NCI-H2171 (cell line): ENCODE data around the gene SIVA1.
"Not testable (repeated sequence)": the region's sequence is repeated elsewhere in the genome, so short reads cannot be mapped to it uniquely, and the experiment has no call there.

Source experiments
- DNase-seq: peaks from one replicate; lab custom pipeline; 2025; lab: John Stamatoyannopoulos, UW

SIVA1 gene

GRCh38 chr14:104734991-104735779 lies 17.8 kb upstream of the SIVA1 start:
- no peak for DNase-seq

DNA sequence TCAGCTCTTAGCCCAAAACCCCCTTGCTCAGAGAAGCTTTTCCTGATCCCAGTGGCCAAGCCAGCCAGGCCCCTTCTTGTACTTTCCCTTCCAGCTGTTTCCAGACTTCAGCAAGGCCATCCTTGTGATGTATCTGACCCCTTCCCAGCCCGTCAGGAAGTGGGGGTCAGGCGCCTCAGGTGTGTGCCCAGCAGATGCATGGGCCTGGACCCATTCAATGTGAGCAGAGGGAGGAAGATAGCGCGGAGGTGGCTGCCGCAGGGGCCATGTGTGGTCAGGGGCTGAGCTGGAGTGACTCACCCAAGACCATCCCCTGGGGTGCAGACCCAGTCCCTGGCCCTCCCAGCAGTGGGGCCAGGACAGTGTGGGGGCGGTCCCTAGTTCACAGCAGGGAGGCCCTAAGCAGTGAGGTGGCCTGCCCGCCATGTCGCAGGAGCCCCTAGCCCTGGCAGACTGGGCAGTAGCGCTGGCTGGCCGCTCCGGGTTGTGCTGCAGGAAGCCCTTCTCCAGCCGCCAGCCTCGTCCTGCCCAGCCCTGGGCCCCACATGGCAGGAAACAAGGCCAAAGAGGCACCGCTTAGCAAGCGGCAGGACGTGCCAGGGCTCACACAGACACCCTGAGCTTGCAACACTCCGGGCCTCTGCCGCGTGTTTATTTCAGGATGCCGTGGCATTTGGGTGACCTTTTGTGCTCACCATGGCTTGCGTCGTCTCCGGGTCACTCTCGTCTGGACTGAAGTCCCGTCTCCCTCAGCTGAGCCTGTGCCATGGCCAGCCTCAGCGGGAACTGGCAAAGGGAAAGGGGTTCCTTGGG lies 16.9 kb upstream of the SIVA1 start:
- DNase-seq = no peak

DNA sequence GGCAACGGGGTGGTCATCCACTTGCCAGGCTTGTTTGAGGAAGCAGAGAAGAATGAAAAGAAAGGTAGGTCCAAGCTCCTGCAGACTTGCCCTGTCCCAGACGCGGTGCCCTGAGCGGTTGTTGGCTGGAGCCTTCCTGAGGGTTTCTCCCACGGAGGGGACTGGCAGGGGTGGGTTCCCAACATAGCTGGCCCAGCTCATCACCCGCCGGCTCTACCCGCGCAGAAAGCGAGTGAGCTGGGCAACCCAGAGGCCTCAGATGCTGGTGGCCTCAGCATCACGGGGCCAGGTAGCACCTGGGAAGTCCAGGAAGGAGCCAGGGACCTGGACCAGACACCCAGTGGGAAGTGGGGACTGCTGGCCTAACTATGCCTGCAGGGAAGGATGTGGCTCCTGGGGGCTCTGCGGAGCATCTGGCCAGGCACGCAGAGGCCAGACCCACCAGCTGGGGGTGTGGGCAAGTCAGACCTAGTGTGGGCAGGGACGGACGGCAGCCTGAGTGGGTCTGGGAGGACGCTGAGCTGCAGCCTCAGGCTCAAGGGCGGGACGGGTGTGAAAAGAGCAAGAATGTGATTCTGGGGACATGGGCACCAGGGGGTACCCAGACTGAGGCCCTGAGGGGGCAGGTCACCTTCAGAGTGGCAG lies 14.4 kb upstream of the SIVA1 start:
- DNase-seq = no peak

DNA sequence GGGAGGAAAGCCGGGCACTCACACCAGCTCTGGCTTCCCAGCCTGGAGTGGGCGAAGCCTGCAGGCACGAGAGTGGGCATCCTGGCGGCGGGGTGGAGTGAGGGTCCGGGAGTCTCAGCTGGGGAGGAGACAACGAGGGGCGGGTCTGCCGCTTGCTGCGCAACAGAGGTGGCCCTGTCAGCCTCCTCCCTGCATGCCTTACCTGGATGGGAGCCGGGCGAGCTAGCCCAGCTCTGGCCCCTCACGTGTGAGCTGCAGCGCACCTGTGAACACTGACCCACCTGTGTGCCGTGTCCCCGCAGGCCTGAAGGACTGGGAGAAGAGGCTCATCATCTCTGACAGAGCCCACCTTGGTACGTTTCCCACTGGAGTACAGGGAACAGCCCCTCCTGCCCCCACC lies 13.9 kb upstream of the SIVA1 start:
- DNase-seq = no peak

- no peak for DNase-seq
These were observed 13.1 kb upstream of the SIVA1 start for GRCh38 chr14:104739546-104740516.

- no peak for DNase-seq
These were observed 11.7 kb upstream of the SIVA1 start for GRCh38 chr14:104741108-104741802.

DNA sequence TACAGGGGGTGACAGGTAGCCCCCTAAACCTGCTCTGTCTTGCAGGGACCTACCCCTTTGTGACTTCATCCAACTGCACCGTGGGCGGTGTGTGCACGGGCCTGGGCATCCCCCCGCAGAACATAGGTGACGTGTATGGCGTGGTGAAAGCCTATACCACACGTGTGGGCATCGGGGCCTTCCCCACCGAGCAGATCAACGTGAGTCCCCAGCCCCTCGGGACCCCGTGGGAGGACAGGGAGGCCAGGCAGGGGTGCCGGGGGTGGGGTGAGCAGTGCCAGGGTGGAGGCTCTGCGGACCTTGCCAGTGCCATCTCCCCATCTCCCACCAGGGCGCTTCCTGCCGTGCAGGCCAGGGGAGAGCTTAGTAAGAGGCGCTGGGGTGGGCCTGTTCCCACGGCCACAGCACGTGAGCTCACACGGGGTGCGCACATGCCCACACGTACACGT lies 11.1 kb upstream of the SIVA1 start:
- DNase-seq = no peak

GRCh38 chr14:104742586-104743455 lies 10.1 kb upstream of the SIVA1 start:
- DNase-seq = no peak

GRCh38 chr14:104743461-104744380 lies 9.2 kb upstream of the SIVA1 start:
- DNase-seq = no peak

DNA sequence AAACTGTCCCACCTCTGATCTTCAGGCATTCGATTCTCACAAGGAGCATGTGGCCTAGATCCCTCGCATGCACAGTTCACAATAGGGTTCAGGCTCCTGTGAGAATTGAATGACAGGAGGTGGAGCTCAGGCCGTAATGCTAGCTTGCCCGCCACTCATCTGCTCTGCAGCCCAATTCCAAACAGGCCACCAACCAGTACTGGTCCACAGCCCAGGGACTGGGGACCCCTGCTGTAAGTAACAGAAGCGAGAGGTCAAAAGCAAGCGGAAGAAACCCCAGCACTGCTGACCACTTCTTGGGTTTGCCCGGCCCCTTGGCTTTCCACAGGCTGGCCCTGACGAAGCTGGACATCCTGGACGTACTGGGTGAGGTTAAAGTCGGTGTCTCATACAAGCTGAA lies 8.5 kb upstream of the SIVA1 start:
- DNase-seq = no peak

- no peak for DNase-seq
These were observed 7.5 kb upstream of the SIVA1 start for GRCh38 chr14:104745431-104745830.

DNA sequence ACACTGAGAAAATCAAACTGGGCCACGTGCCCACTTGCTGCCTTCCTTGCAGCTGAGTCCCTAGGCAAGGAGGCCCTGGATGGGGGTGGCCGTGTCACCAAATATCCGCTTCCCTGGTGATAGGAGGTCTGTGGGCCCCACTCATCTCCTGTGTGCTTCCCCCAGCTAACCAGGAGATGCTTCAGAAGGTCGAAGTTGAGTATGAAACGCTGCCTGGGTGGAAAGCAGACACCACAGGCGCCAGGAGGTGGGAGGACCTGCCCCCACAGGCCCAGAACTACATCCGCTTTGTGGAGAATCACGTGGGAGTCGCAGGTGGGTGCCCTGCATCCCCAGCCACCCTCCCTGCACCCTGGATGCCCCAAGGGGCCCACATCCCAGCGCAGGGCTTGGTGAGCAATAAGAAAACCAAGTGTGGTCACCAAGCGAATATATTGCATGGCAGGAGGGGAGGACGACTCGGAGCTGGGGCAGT lies 6.8 kb upstream of the SIVA1 start:
- DNase-seq = peak; percentile 27

DNA sequence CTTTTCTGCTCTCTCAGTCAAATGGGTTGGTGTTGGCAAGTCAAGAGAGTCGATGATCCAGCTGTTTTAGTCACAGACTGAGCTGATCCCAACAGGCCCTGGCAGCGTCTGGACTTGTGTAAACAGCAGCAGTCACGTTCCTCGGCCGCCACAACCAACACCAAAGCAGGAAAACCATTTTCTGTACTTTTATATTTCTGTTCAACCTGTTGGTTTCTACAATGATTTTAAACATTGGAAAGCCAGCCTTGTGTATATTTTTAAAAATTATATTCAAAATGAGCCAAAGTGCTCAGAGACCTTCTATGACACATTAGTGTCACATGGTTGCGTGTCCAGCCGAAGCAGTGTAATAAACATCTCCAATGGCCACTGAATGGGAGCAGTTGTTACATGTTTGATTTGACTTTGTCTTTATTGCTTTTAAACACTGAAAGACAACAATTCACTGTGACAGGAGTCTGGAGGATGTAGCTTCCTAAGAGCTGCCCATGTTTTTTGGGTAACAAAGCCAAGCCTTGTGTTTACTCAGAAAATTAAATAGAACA lies 5.9 kb upstream of the SIVA1 start:
- DNase-seq = peak; percentile 12

DNA sequence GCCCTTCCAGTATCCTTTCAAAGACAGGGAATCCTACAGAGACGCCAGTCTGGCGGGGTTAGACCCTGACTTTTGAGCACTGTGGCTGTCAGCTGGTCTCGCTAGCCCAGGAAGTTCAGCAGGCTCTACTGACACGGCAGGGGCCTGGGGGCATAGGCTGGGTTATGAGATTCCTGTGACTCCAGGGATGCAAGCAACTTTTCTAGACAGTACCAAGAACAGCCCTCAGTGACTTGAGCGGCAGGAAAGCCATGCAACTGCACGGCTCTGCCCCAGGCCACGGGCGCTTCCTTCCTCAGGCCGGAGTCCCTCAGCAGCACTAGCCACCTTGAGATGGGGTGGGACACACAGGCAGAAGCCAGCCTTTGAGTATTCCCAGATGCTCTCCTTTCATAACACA lies 5.1 kb upstream of the SIVA1 start:
- no peak for DNase-seq

DNA sequence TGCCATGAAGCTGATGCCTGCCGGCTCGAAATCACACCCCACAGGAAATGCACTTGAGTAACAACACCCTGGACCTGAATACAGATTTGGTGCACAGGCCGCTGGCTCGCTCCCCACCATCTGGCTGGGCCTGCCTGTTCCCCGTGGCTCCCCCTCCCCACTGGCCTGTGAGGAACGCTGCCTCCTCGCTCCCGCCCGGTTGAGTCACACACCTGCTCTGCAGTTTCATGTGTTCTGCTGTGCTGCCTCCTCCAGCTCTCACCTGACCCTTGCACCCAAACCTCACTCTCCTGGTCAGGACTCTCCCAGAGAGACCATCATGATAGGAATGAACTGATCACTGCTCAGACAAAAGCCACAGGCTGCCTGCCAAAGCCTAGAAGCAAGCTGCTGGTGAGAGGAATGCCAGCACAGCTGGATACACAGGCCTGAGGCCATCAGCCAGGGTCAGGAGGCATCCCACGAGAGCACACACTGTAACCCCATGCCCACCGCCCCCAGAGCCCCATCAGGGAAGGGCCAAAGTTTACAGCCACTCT lies 3.8 kb upstream of the SIVA1 start:
- peak; percentile 68 for DNase-seq

DNA sequence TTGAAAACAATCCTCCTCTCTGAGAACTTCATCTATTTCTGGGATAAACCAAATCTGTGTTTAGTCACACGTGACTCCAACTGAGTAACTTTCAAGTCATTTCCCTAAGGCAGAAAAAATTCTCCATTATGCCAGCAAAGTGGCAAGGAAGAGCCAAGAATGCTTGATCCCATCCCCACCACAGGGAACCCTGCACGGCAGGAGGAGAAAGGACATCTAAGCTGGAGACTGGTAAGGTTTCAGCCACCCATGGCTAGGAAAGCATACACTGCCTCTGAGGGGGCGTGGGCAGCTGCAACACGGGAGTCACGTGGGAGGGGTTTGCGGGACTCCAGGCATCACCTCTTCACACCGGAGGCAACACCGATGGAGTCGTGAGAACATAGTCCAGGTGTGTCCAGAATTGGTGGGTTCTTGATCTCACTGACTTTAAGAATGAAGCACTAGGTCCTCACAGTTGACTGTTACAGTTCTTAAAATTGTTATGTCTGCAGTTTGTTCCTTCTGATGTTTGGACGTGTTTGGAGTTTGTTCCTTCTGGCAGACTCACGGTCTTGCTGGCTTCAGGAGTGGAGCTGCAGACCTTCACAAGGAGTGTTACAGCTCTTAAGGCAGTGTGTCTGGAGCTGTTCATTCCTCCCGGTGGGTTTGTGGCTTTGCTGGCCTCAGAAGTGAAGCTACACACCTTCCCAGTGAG lies 2.7 kb upstream of the SIVA1 start:
- DNase-seq = no peak

DNA sequence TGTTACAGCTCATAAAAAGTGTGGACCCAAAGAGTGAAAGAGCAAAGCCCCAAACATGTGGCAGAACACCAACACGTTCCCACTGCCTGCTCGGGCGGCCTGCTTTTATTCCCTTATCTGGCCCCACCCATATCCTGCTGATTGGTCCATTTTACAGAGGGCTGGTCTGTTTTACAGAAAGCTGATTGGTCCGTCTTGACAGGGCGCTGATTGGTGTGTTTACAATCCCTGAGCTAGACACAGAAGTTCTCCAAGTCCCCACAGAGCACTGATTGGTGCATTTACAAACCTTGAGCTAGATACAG lies 2.2 kb upstream of the SIVA1 start:
- DNase-seq = not testable (repeated sequence)
